ENCODE measurements around the gene KAT14. TPM values are rescaled to one million over a fixed set of nuclear protein-coding genes. Genes with fewer than 3 reads are reported as not detected.

The KAT14 gene
- total and polyA plus RNA-seq, 5 donors from 2014 or later, result 7.4 to 15.9 (median 10.3) TPM

- no peak overlapping the region for H3K4me3 Mint-ChIP-seq
- no peaks in the 10 kb centered on the region for H3K9me3 ChIP-seq (ENCODE audit: control insufficient read depth in 2 of 2, low read length in 2 of 2)
- no peaks in the 10 kb centered on the region for H3K36me3 Mint-ChIP-seq
- H3K27ac Mint-ChIP-seq, result peak overlapping the region in 2 of 3 donors; percentile 5 to 50
- no peaks in the 10 kb centered on the region for H3K9me3 Mint-ChIP-seq
- no peak overlapping the region for H3K27ac ChIP-seq (ENCODE audit: insufficient read depth, low read length, poor library complexity, severe bottlenecking)
- peaks cover 6 to 15% (median 9%) of the 10 kb centered on the region in 4 donors for H3K4me1 Mint-ChIP-seq
- peaks cover 16% of the 10 kb centered on the region for H3K4me1 ChIP-seq (ENCODE audit: control insufficient read depth, insufficient read depth, low read length, poor library complexity, severe bottlenecking)
- ATAC-seq (ENCODE audit: low read depth in 2 of 2), result no peak
- H3K36me3 ChIP-seq (ENCODE audit: control insufficient read depth, insufficient read depth, low read length), result no peaks in the 10 kb centered on the region
- DNase-seq, result no peak
- no peaks in the 10 kb centered on the region for H3K27me3 ChIP-seq (ENCODE audit: control insufficient read depth, insufficient read depth, low read length)
- H3K4me3 ChIP-seq (ENCODE audit: low read depth, low read length), result no peak overlapping the region
- peaks cover 21% of the 10 kb centered on the region for H3K27me3 Mint-ChIP-seq
Observed at GRCh38 chr20:18133962-18134361, 3.7 kb upstream of the KAT14 start.

GRCh38 chr20:18138266-18138582 lies 561 bp downstream of the KAT14 start:
- Histone ChIP-seq H3K4me1 (ENCODE audit: control insufficient read depth, insufficient read depth, low read length, poor library complexity, severe bottlenecking) (peaks cover 32% of the 10 kb centered on the region), H3K27ac (ENCODE audit: insufficient read depth, low read length, poor library complexity, severe bottlenecking) (peak overlapping the region; percentile 88), H3K4me3 (ENCODE audit: low read depth, low read length) (peak overlapping the region; percentile 87), H3K27me3 (ENCODE audit: control insufficient read depth, insufficient read depth, low read length) (no peaks in the 10 kb centered on the region), H3K36me3 (ENCODE audit: control insufficient read depth, insufficient read depth, low read length) (peaks cover 13% of the 10 kb centered on the region), H3K9me3 (ENCODE audit: control insufficient read depth in 2 of 2, low read length in 2 of 2) (no peaks in the 10 kb centered on the region)
- DNase-seq (no peak), ATAC-seq (ENCODE audit: low read depth in 2 of 2) (no peak)
- H3K4me1 Mint-ChIP-seq, result peaks cover 20 to 40% (median 28%) of the 10 kb centered on the region in 4 donors
- peak overlapping the region; percentile 90 to 98 (median 92) for H3K4me3 Mint-ChIP-seq
- H3K9me3 Mint-ChIP-seq, result no peaks in the 10 kb centered on the region
- peaks cover 4% of the 10 kb centered on the region for H3K36me3 Mint-ChIP-seq
- peak overlapping the region; percentile 84 to 93 (median 91) for H3K27ac Mint-ChIP-seq
- peaks cover 13% of the 10 kb centered on the region for H3K27me3 Mint-ChIP-seq

DNA sequence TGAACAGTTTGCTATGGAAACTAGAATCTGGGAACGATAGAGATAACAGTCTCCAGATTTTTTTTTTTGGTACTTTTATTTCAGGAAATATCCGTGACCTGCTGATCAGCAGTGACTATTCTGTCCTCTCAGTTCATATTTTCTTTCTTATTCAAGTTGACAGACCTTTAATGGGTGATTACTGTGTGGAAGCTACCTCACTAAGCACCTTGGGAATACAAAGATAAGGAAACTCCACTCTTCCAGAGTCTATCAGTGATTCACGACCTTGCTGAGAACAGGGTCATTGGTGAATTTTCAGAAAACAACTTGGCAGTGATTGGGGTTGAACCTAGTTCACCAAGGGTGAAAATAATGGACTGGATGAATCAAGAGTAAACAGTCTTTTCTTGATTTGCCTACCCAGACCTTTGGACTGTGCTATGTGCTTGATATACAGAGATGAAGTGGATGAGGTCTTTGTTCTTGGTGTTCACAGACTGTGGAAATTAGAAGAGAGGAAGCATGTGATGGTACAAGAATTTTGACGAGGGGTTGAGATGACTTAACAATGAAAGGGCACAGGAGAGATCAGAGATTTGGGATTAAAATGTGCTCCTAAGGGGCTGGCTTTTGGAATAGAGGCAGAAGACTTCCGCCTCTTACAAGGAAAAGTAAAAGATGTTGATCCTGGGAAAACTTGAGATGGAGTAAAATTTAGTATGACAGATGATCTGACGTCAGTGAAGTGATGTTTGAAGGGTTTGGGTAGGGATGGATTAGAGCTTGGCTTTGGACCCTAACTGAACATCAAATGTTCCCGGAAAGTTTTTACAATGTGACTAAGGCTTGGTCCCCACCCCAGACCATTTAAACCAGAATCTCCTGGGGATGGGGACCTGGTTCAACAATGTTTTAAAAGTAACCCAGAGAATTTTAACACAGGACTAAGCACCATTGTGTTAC lies 1.2 kb downstream of the KAT14 start:
- Histone ChIP-seq H3K27ac (ENCODE audit: insufficient read depth, low read length, poor library complexity, severe bottlenecking) (peak overlapping the region; percentile 88), H3K27me3 (ENCODE audit: control insufficient read depth, insufficient read depth, low read length) (no peaks in the 10 kb centered on the region), H3K9me3 (ENCODE audit: control insufficient read depth in 2 of 2, low read length in 2 of 2) (no peaks in the 10 kb centered on the region), H3K4me1 (ENCODE audit: control insufficient read depth, insufficient read depth, low read length, poor library complexity, severe bottlenecking) (peaks cover 32% of the 10 kb centered on the region), H3K36me3 (ENCODE audit: control insufficient read depth, insufficient read depth, low read length) (peaks cover 14% of the 10 kb centered on the region), H3K4me3 (ENCODE audit: low read depth, low read length) (peak overlapping the region; percentile 87)
- Mint-ChIP-seq H3K27me3 (peaks cover 10% of the 10 kb centered on the region), H3K4me3 (peak overlapping the region; percentile 90 to 98 (median 92)), H3K36me3 (peaks cover 4% of the 10 kb centered on the region), H3K9me3 (no peaks in the 10 kb centered on the region), H3K4me1 (peaks cover 20 to 43% (median 31%) of the 10 kb centered on the region in 4 donors), H3K27ac (peak overlapping the region; percentile 84 to 93 (median 91))
- ATAC-seq (ENCODE audit: low read depth in 2 of 2), result no peak
- DNase-seq, result peak in 1 of 3 donors; percentile 15

DNA sequence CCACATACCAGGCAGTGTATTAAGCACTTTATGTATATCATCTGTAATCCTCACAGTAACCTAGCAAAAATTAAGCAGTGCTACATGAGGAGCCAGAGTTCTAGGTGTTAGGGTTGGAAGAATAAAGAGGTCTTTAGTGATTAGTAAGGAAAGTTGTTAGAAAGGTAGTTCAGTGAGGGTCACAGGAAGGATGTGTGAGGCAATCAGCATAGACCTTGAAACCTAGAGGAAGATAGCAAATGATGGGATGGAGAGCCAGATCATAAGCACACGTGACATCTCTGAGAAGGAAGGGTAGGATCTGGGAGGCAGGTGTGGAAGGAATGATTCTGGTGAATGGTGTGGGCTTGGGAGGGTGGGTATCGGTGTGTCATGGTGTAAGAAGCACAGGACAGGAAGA lies 2.2 kb downstream of the KAT14 start:
- H3K27me3 ChIP-seq (ENCODE audit: control insufficient read depth, insufficient read depth, low read length), result no peaks in the 10 kb centered on the region
- Mint-ChIP-seq H3K27me3 (peaks cover 10% of the 10 kb centered on the region), H3K9me3 (no peaks in the 10 kb centered on the region), H3K27ac (peak overlapping the region in 2 of 3 donors; percentile 9 to 61), H3K4me3 (peak overlapping the region; percentile 90 to 98 (median 92)), H3K36me3 (peaks cover 11% of the 10 kb centered on the region), H3K4me1 (peaks cover 20 to 51% (median 39%) of the 10 kb centered on the region in 4 donors)
- DNase-seq (no peak), ATAC-seq (ENCODE audit: low read depth in 2 of 2) (no peak)
- H3K9me3 ChIP-seq (ENCODE audit: control insufficient read depth in 2 of 2, low read length in 2 of 2), result no peaks in the 10 kb centered on the region
- H3K4me1 ChIP-seq (ENCODE audit: control insufficient read depth, insufficient read depth, low read length, poor library complexity, severe bottlenecking), result peaks cover 32% of the 10 kb centered on the region
- peak overlapping the region; percentile 87 for H3K4me3 ChIP-seq (ENCODE audit: low read depth, low read length)
- H3K36me3 ChIP-seq (ENCODE audit: control insufficient read depth, insufficient read depth, low read length), result peaks cover 19% of the 10 kb centered on the region
- no peak overlapping the region for H3K27ac ChIP-seq (ENCODE audit: insufficient read depth, low read length, poor library complexity, severe bottlenecking)

- peaks cover 22% of the 10 kb centered on the region for H3K36me3 ChIP-seq (ENCODE audit: control insufficient read depth, insufficient read depth, low read length)
- H3K27ac Mint-ChIP-seq, result peak overlapping the region in 1 of 3 donors; percentile 87
- peaks cover 26% of the 10 kb centered on the region for H3K36me3 Mint-ChIP-seq
- no peak overlapping the region for H3K4me3 ChIP-seq (ENCODE audit: low read depth, low read length)
- H3K4me1 Mint-ChIP-seq, result peaks cover 6 to 35% (median 31%) of the 10 kb centered on the region in 4 donors
- no peak overlapping the region for H3K4me3 Mint-ChIP-seq
- no peaks in the 10 kb centered on the region for H3K27me3 ChIP-seq (ENCODE audit: control insufficient read depth, insufficient read depth, low read length)
- peaks cover 10% of the 10 kb centered on the region for H3K4me1 ChIP-seq (ENCODE audit: control insufficient read depth, insufficient read depth, low read length, poor library complexity, severe bottlenecking)
- no peak for ATAC-seq (ENCODE audit: low read depth in 2 of 2)
- H3K9me3 ChIP-seq (ENCODE audit: control insufficient read depth in 2 of 2, low read length in 2 of 2), result no peaks in the 10 kb centered on the region
- DNase-seq, result no peak
- no peaks in the 10 kb centered on the region for H3K9me3 Mint-ChIP-seq
- no peak overlapping the region for H3K27ac ChIP-seq (ENCODE audit: insufficient read depth, low read length, poor library complexity, severe bottlenecking)
- no peaks in the 10 kb centered on the region for H3K27me3 Mint-ChIP-seq
Observed at GRCh38 chr20:18144541-18145099, 7.0 kb downstream of the KAT14 start.

GRCh38 chr20:18154342-18154741 lies 16.7 kb downstream of the KAT14 start:
- H3K27ac ChIP-seq (ENCODE audit: insufficient read depth, low read length, poor library complexity, severe bottlenecking), result no peak overlapping the region
- DNase-seq (no peak), ATAC-seq (ENCODE audit: low read depth in 2 of 2) (no peak)
- H3K4me3 ChIP-seq (ENCODE audit: low read depth, low read length), result no peak overlapping the region
- no peaks in the 10 kb centered on the region for H3K9me3 ChIP-seq (ENCODE audit: control insufficient read depth in 2 of 2, low read length in 2 of 2)
- H3K27me3 Mint-ChIP-seq, result no peaks in the 10 kb centered on the region
- peaks cover 22% of the 10 kb centered on the region for H3K36me3 Mint-ChIP-seq
- H3K27ac Mint-ChIP-seq, result no peak overlapping the region
- H3K4me3 Mint-ChIP-seq, result no peak overlapping the region
- H3K36me3 ChIP-seq (ENCODE audit: control insufficient read depth, insufficient read depth, low read length), result peaks cover 43% of the 10 kb centered on the region
- peaks cover 0 to 10% (median 5%) of the 10 kb centered on the region in 4 donors for H3K4me1 Mint-ChIP-seq
- H3K27me3 ChIP-seq (ENCODE audit: control insufficient read depth, insufficient read depth, low read length), result no peaks in the 10 kb centered on the region
- no peaks in the 10 kb centered on the region for H3K9me3 Mint-ChIP-seq
- H3K4me1 ChIP-seq (ENCODE audit: control insufficient read depth, insufficient read depth, low read length, poor library complexity, severe bottlenecking), result no peaks in the 10 kb centered on the region

DNA sequence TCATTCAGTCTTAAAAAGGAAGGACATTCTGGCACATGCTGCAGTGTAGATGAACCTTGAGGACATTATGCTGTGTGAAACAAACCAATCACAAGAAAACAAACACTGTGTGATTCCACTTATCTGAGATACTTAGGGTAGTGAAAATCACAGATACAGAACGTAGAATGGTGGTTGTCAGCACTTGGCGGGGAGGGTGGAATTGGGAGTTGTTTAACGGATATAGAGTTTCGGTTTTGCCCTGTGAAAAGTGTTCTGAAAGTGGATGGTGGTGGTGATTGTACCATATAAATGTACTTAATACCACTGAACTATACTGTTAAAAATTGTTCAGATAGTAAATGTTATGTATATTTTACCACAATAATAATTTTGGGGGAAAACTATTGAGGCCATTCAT lies 18.4 kb downstream of the KAT14 start:
- no peak overlapping the region for H3K4me3 ChIP-seq (ENCODE audit: low read depth, low read length)
- no peak for ATAC-seq (ENCODE audit: low read depth in 2 of 2)

More for the DNA sequence above, 18.4 kb downstream of the KAT14 start:
- Histone ChIP-seq H3K9me3 (ENCODE audit: control insufficient read depth in 2 of 2, low read length in 2 of 2) (no peaks in the 10 kb centered on the region), H3K27me3 (ENCODE audit: control insufficient read depth, insufficient read depth, low read length) (no peaks in the 10 kb centered on the region), H3K4me1 (ENCODE audit: control insufficient read depth, insufficient read depth, low read length, poor library complexity, severe bottlenecking) (no peaks in the 10 kb centered on the region), H3K27ac (ENCODE audit: insufficient read depth, low read length, poor library complexity, severe bottlenecking) (no peak overlapping the region), H3K36me3 (ENCODE audit: control insufficient read depth, insufficient read depth, low read length) (peaks cover 42% of the 10 kb centered on the region)
- Mint-ChIP-seq H3K4me1 (peaks cover 0 to 8% (median 4%) of the 10 kb centered on the region in 4 donors), H3K9me3 (no peaks in the 10 kb centered on the region), H3K27me3 (no peaks in the 10 kb centered on the region), H3K4me3 (no peak overlapping the region), H3K27ac (peak overlapping the region in 2 of 3 donors; percentile 16 to 34), H3K36me3 (peaks cover 20% of the 10 kb centered on the region)
- no peak for DNase-seq
